Stimulated activated CD4-positive, alpha-beta T cell treated with anti-CD3 and anti-CD28 coated beads, TNF-alpha, amount 100 ng/mL, for 4 hours (primary cell): ENCODE results near the gene IQCK.

Experiments used
- DNase-seq, 3 experiments: peaks; one replicate each; pipeline ENCODE4 v3.0.0-alpha.2; 2020; ENCODE audit warnings: low read depth in 3 of 3

The IQCK gene

GRCh38 chr16:19717314-19717713, 757 bp upstream of the IQCK start:
- no peak for DNase-seq

DNA sequence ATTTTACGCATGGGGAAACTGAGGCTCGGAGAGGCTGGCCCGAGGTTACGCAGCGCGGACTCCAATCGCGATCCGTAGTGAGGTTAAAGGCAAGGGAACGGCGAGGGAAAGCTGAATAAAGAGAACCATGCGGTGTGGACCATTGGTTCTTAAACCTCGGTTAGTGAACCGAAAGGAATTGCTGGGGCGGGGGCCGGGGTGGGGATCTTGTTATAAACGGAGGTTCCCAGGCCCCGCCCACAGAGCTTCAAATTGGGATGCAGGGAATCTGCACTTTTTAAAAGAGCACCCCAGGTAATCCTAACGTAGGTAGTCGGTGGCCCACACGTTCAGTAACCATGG, 524 bp downstream of the IQCK start:
- DNase-seq, result no peak

- no peak for DNase-seq
These were observed 4.3 kb downstream of the IQCK start for GRCh38 chr16:19722269-19722952.

DNA sequence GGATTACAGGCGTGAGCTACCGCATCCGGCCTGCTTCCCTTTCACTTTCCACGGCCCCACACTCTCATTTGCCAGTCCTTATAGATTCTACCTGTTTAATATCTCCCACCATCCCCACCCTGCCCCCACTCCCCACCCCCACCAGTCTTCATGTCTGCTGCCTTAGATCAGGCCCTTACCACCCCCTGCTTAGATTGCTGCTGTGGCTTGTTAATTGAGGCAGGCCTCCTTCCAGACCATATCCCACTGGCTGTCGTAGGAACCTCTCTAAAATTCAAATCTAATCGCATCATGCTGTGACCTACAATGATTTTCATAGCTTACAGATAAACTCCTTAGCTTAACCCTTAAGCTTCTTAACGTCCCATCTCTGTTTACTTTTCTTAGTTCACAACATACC, 4.9 kb downstream of the IQCK start:
- DNase-seq, result no peak

DNA sequence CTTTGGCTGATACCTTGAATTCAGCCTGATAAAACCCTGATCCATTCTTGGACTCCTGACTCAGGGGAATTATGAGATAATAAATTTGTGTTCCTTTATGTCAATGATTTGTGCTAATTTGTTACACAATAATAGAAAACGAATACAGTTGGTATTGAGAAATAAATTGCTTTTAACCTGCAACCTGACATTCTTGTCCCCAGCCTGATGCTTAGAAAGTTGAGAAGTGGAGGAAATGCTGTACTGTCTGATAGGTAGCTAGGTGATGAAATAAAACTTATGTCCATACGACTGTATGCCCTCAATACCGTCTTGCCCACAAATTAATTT, 10.5 kb downstream of the IQCK start:
- DNase-seq, result no peak

DNA sequence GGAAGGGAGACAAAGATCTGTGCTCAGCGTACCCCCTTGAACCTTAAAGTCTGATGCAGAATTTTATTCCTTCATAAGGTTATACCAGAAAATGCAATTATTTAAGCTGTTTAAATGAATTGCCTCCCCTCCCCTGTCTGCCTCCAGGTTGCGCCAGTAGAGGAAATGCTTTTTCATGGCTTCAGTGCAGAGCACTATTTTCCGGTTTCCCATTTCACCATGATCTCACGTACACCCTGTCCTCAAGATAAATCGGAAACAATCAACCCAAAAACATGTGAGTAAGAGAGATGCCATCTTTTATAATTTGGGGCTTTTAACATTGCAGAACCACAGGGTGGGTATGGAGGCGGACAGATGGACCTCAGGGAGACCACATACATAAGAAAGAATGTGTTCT, 15.5 kb downstream of the IQCK start:
- DNase-seq, result no peak

DNA sequence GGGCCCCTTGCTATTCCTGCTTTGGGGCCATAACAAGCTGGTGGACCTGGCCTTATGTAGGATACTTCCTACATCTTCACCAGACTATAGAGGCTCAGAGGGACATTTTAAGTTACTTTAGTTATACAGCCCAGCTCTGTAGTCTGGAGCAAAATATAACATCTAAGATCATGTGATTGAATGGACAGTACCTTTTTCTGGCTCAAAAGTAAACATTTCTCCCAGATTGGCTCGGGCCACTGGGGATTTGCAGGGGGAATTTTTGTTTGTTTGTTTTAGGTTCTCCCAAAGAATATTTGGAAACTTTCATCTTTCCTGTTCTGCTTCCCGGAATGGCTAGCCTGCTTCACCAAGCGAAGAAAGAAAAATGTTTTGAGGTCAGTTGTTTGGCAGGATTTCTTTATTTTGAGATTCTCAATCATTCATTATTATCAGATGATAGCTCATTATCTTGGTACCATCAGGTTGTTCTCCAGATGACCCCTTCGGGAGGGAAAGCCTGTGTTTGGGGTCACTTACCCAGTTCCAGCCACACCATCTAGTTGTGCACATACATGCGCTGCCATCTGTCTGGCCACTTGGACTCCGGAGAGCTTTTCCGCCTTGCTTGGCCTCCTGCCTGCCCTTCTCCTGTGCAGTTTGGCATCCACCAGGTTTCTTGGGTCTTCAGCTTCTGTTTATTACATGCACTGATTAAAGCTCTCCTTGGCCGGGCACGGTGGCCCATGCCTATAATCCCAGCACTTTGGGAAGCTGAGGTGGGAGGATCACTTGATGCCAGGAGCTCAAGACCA, 17.2 kb downstream of the IQCK start:
- no peak for DNase-seq

- DNase-seq, result no peak
These were observed 19.4 kb downstream of the IQCK start for GRCh38 chr16:19737306-19738038.

- no peak for DNase-seq
These were observed 23.3 kb downstream of the IQCK start for GRCh38 chr16:19741354-19741753.

DNA sequence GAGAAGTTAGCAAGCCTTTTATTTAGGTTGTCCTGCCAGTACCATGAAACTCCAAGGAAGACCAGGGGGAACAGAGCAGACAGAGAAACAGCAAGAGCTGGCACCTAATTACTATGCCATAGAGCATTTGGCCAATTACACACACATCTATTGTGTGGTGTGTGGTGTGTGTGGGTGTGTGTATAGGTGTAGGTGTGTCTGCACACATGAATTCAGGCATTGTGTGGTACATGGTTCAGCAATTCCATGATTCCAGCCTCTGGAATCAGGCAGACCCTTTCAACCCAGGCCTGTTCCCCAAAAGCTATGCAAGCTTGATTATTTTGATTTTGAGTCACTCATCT, 25.7 kb downstream of the IQCK start:
- DNase-seq, result no peak

DNA sequence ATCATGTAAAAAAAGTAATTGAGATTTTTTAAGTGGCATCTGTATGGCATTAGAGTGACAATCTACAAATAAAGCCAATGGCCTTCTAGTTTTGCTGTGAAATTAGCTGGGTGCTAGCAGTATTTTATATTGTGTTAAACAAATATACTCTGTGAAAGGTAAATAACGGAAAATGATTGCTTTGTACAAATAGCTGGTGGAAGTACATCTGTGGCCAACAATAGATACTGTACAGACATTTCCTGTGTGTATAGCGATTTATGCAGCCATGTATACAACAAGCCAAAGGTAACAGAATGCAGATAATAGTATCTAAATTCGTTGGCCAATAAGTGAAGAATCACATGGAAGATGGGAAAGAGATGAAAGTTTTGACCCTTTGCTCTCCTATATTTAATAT, 26.6 kb downstream of the IQCK start:
- DNase-seq, result no peak

GRCh38 chr16:19745286-19746010, 27.4 kb downstream of the IQCK start:
- DNase-seq, result no peak

GRCh38 chr16:19746561-19746960, 28.5 kb downstream of the IQCK start:
- DNase-seq, result no peak

- DNase-seq, result no peak
These were observed 30.5 kb downstream of the IQCK start for GRCh38 chr16:19748389-19749168.

- DNase-seq, result no peak
These were observed 31.6 kb downstream of the IQCK start for GRCh38 chr16:19749571-19750080.

DNA sequence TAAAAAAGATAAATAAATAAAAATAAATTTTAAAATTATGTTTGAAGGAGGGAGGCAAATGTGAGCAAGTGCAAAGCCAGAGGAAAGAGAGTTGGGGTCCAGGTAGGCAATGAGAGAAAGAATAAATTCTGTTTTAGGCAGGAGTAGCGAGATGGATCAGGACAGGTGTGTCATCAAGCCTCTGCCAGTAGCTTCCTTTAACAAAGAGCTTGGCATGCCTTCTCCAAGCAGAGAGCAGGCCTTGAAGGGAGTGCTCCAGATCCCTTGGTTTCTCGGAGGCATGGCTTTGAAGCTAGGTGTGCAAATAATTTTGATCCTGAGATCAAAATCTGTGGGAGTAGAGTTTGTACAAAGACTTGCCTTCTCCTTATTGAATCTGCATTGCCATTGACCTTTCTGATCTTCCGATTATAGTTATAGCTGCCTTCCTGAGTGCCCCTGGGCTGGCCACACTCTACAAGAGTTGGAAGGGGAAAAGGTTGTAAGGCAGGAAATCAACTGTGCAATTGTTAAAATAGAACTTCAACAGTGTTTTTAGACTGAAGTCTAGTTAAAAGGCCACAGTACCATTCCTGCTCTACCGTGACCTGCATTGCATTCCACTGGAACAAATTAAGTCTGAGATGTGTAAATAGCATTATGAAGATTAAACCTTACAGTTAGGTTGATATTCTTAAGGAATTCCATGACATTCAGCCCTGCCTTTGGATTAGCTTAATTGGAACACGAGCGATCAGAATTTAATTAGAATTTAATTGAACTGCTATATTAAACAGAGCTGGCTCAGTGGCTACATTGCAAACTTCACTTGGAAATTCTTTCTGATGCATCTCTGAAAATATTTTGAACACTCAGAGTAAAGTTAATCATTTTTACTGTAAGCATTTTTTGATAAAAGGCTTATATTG, 33.7 kb downstream of the IQCK start:
- no peak for DNase-seq

DNA sequence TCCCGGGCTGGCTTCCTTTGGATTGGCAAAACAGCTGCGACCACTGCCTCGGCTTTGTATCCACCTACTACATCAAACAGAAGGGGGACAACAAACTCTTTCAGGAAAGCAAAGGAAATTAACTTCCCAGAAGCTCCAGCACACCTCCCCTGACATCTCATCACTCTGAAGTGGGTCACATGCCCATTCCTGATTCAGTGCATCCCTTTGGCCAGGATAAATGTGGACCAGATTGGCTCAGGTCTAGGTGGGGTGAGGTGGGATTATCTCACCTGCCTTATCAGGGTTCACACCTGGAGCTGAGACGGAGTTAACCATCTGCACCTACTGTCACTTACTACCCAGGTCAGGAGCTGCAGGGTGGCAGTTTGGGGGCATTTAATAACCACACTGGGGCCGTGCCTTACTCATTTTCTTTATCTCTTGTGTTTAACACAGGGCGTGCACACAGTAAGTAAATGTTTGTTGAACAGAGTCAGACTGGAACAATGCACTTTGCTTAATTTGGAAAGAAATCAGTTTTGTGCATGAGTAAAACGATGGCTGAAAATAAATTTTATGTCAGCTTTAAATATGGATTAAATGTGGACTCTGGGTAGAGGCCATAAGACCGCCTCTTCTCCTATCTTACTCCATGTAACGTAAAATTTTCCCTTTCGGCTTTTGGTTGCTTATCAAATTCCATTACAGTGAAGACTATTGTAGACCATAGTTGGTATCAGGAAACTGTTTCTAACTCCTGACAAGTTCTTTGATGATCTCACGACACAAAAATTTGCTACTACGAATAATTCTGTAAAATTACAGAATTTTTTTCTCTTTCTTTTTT, 36.0 kb downstream of the IQCK start:
- no peak for DNase-seq

DNA sequence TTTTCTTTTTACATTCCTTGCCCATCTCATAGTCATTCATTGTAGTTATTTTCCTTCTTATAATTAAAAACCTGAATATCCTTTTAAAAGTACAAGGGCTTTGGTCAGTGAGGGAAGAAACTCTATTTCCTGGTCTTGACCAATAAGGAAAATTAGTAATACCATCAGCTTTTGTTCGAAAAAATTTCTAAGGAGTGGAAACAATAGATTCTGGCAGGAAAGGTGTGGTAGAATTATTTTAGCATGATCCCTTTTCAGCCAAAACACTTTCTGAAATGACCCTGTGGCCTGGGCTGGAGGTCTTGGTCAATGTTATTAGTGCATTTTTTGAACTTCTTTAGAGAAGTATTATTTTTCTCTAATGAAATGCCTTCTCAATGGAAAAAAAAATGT, 36.6 kb downstream of the IQCK start:
- DNase-seq, result no peak

GRCh38 chr16:19755268-19755667, 37.2 kb downstream of the IQCK start:
- no peak for DNase-seq

- no peak for DNase-seq
These were observed 39.0 kb downstream of the IQCK start for GRCh38 chr16:19757026-19757425.
